AG09319 (cell line): ENCODE results near the gene OVOL1.

Source experiments
- DNase-seq: peaks from one replicate; pipeline ENCODE4 v3.0.0-alpha.2; 2010; ENCODE audit warnings: low read depth; ENCODE audit errors: extremely low read depth
- TF ChIP-seq, protein P1 (sequence below): IDR thresholded peaks from 2 replicates; pipeline ENCODE4 v1.5.1; 2011; ENCODE audit warnings: low read depth, mild to moderate bottlenecking, inconsistent platforms, low read length, moderate library complexity

Gene OVOL1

DNA sequence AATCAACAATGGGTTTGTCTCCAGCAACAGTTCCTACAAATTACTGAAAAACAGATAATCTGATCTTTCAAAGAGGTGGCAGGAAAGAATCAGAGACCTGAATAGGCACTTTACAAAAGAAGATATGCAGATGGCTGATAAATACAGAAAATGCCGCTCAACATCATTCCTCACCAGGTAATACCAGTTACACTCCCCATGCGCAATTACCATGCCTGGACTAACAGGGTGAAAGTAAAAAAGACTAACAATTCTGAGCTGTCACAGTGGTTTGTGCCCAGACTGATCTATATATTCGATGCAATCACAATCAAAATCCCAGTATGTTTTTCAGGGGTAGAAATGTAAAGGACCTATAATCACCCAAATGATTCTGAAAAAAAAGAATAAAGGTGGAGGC, 56.9 kb downstream of the OVOL1 start:
- TF ChIP-seq, protein P1, sequence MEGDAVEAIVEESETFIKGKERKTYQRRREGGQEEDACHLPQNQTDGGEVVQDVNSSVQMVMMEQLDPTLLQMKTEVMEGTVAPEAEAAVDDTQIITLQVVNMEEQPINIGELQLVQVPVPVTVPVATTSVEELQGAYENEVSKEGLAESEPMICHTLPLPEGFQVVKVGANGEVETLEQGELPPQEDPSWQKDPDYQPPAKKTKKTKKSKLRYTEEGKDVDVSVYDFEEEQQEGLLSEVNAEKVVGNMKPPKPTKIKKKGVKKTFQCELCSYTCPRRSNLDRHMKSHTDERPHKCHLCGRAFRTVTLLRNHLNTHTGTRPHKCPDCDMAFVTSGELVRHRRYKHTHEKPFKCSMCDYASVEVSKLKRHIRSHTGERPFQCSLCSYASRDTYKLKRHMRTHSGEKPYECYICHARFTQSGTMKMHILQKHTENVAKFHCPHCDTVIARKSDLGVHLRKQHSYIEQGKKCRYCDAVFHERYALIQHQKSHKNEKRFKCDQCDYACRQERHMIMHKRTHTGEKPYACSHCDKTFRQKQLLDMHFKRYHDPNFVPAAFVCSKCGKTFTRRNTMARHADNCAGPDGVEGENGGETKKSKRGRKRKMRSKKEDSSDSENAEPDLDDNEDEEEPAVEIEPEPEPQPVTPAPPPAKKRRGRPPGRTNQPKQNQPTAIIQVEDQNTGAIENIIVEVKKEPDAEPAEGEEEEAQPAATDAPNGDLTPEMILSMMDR: no peak
- no peak for DNase-seq

GRCh38 chr11:65844231-65844872, 57.5 kb downstream of the OVOL1 start:
- no peak for DNase-seq
- TF ChIP-seq, protein P1: no peak
